Measurements from ENCODE around the gene ODC1.
A peak's percentile ranks its signal among the peaks of the same experiment; 100 is the strongest.

ODC1 gene

GRCh38 chr2:10433264-10433946, 14.7 kb downstream of the ODC1 start:
- DNase-seq = no peak

DNA sequence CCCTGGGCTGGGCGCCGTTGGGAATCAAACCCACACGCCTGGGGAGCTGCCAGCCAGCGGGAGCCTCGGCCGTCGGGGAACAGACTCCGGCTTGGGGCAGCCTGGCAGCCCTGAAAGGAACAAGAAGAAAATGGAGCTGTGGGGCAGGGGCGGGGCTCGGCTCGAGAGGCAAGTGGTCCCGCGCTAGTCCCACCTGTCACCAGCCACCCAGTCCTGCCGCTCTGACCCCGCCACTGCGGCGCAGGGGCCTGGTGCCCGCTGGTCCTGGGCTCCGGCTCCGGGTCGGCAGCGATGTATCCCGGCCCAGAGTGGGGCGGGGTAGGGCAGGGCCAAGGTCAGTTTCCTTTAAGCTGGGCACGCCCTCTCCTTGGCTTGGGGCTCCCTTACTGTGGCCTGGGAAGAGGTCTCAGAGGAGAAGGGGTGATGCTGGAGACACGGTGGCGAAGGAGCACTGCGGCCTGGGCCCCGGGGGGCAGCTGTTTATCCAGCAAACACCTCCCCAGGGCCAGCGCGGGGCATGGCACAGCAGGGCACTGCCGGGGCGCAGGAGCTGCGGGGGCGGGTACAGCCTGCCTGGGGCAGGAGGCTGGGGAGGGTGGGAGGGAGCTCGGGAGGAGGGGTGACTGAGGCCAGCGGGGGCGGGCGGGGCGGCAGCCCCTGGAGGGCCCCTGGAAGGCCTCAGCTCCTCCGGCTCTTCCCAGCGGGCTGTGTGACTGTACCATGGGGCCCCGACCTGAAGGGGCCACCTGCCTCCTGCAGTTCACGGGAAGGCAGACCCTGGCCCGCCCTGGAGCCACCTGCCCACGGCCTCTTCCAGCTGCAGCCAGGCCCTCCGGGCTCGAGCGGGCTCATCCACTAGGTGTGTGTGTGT, 15.6 kb downstream of the ODC1 start:
- DNase-seq = no peak

GRCh38 chr2:10431797-10432196, 16.3 kb downstream of the ODC1 start:
- no peak for DNase-seq

- DNase-seq = no peak
Measured at GRCh38 chr2:10430886-10431622, 17.1 kb downstream of the ODC1 start.

DNA sequence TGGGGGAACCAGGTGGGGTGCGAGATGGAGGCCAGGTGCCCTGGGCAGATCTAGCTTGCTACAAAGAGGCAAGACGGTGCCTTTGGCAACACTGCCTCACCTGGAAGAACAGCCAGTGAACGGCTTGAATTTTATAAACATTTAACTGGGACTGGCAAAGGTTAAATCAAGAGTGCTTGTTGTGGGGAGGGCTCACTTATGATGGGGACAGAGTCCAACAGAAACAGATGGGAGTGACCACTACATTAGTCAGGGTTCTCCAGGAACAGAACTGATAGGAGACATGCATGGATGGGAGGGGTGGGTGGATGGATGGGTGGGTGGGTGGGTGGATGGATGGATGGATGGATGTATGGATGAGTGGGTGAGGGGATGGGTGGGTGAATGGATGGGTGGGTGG, 19.2 kb downstream of the ODC1 start:
- DNase-seq = no peak

DNA sequence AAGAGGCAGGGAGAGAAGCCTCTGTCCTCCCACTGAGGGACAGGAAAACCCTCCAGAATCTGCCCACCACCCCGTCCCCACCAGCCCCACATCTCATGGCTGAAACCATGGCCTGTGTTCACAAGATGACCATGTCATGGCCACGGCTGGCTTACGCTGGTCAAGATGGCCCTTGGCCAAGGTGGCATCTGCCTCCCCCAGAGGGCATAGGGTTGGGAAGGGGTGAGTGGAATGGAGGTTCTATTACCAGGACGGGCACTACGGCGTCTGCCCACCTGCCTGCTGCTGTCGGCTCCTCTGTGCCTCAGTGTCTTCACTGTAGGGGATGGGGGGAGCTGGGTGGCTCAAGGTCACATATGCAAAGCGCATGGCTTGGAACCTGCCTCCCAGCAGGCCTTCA, 19.8 kb downstream of the ODC1 start:
- DNase-seq = no peak

- no peak for DNase-seq
Measured at GRCh38 chr2:10427618-10427949, 20.5 kb downstream of the ODC1 start.

DNA sequence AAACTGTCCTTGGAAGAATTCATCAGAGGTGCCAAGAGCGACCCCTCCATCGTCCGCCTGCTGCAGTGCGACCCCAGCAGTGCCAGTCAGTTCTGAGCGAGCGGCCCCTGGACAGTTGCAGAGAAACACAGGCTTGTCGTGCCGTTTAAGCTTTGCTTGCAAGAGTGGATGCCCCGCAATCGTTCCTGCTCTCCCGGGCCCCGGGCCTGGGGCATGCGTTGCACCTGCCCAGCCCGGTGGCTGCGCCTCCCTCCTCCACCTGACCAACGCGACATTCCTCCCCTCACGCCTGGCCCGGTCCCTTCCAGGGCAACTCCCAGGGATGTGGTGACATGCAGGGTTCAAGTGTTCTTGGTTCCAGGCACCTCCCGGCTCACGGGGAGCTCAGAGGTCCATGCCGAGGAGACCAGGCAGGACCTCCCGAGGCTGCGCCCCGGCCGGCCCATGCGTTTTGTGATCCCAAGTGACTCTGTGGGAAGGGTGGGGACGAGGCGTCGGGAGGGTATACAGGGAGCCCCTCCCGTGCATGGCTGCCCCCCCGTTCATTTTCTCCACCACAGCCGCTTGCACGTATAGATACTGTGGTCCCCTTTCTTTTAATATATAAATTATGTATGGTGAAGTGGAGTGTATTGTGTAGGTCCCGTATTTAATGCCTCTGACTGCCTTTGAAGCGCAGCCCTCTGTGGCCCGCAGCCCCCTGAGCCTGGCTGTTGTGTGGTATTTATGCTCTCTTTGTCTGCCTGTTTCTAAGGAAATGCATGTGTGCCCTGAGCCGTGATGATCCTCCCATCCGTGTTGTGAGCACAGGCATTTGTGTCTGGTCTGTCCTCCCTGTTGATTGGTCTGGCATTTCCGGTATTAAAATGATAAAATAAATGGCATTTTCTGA, 21.2 kb downstream of the ODC1 start:
- DNase-seq = no peak

DNA sequence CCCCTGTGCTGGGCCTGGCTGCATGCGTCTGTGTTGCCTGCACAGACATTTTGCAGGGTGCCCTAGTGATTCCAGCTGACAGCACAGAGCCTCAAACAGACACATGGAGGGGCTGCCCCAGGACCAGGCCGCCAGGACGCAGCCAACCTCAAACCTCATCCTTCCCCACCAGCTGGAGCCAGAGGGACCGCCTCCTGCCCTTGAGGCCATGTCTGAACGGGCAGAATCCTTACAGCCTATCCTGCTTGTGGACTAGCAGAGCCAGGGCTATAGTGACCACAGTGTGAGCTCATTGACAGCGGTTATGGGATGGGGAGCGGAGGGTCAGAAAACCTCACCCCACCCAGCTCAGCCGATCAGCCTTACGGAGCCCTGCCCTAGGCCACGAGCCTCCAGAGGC, 22.4 kb downstream of the ODC1 start:
- DNase-seq = no peak

- no peak for DNase-seq
Measured at GRCh38 chr2:10424916-10425505, 23.1 kb downstream of the ODC1 start.

DNA sequence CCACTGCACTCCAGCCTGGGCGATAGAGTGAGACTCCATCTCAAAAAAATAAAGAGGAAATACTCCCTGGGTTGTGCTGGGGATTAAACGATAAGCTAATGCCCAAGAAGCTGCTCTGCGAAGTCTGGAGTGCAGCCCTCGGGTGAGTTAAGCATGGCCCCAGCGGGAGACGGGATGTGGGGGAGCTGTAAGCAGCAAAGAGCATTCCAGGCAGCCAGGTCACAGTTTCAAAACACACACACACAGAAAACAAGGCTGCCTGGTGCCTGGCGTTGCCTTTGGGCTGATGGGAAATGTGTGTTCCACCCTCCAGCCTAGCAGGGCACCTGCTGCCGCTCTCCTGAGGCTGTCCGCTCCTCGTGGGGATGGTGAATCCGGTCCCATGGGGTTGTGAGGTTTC, 24.1 kb downstream of the ODC1 start:
- DNase-seq = no peak

GRCh38 chr2:10423400-10423774, 24.7 kb downstream of the ODC1 start:
- no peak for DNase-seq

DNA sequence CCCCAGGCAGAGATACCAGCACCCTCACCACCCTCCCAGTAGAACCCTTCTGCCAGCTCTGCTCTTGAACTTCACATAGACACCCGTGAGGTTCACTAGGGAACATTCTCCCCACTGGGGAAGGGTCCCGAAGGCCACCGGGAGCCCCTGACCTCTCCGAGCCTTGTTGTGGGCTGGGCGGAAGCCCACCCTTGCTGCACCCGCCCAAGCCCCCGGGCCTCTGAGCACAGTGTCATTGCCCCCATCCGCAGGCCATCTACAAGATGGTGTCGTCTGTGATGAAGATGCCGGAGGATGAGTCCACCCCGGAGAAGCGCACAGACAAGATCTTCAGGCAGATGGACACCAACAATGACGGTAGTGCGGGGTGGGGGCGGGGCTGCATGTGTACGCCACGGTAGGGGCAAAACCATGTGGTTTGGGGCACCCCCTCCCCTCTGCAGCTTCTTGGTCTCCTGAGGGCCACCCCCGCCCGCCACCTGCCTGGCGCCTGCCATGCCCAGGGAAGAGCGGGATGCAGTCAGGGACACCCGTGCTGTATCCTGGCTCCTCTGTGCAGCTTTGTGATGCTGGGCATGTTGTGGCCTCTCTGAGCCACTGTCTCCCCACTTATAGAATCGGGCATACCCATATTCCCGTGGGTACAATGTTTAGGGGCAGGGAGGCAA, 25.3 kb downstream of the ODC1 start:
- no peak for DNase-seq

DNA sequence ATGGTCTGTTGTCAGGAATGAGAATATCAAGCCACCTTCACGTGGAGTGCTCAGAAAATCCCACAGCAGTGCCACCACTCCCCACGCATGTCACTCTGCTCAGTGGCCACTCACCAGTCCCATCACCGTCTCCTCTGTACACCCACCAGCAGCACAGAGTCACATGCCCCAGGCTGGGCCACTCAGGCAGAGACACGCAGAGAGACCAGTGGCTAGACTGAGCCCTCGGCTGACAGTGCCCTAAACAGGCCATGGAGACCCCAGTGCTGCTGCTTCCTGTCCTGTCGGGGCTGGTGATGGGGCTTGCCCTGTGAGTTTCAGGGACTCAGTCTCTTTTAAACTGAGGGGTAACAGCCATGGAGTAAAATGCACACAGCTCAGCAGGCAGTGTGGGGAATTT, 25.9 kb downstream of the ODC1 start:
- no peak for DNase-seq

DNA sequence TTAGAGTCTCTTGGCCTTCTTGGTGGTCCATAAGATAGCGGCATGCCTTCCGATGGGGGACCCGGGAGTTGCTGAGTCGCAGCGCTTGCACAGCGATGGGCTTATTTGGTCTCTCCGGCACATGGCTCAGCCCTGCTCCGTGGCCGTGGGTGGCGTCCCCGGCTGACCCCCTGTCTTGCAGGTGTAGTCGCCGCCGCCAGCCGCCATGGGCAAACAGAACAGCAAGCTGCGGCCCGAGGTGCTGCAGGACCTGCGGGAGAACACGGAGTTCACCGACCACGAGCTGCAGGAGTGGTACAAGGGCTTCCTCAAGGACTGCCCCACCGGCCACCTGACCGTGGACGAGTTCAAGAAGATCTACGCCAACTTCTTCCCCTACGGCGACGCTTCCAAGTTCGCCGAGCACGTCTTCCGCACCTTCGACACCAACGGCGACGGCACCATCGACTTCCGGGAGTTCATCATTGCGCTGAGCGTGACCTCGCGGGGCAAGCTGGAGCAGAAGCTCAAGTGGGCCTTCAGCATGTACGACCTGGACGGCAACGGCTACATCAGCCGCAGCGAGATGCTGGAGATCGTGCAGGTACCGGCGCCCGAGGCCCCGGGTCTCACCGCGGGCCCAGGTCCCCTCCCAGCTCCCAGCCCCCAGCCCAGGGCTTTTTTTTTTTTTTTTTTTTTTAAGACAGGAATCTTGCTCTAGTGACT, 28.4 kb downstream of the ODC1 start:
- DNase-seq = no peak

DNA sequence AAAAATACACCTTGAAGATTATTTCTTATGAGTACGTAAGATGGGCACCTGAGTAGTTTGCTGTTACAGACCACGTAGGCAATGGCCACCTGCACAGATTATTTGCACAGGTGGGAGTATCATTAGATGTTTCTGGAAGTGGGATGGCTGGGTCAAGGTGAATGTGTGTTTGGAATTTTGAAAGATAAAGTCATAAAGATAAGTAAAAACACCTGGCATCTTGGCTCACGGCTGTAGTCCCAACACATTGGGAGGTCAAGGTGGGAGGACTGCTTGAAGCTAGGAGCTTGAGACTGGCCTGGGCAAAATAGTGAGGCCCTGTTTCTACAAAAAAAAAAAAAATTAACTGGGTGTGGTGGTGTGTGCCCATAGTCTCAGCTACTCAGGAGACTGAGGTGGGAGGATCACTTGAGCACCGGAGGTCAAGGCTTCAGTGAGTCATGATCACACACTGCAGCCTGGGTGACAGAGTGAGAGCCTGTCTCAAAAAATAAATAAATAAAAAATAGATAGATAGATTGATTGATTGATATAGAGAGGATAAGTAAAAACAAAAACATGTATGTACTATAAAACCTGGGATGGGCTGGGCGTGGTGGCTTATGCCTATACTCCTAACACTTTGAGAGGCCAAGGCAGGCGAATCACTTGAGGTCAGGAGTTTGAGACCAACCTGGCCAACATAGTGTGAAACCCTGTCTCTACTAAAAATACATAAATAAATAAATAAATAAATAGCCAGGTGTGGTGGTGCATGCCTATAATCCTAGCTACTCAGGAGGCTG, 30.4 kb downstream of the ODC1 start:
- no peak for DNase-seq

GRCh38 chr2:10415640-10416039, 32.5 kb downstream of the ODC1 start:
- no peak for DNase-seq

DNA sequence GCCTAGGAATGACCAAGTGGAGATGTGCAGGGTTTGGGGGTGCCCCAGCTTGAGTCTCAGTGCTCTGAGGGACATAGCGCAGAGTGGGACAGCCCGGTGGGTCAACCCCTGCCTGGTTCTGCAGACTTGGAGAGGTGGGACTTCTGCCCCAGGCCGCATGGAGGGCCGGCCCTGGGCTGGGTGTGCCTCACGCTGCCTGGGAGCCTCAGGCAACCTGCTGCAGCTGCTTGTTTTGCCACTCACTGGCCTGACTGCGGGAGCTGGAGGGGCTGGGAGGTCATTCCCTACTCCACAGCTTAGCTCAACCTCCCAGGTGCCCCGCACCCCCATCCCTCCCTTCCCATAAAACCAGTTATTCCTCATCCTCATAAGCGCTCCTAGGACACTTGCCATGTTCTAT, 33.1 kb downstream of the ODC1 start:
- no peak for DNase-seq

GRCh38 chr2:10414591-10414990, 33.5 kb downstream of the ODC1 start:
- DNase-seq = peak; percentile 82

DNA sequence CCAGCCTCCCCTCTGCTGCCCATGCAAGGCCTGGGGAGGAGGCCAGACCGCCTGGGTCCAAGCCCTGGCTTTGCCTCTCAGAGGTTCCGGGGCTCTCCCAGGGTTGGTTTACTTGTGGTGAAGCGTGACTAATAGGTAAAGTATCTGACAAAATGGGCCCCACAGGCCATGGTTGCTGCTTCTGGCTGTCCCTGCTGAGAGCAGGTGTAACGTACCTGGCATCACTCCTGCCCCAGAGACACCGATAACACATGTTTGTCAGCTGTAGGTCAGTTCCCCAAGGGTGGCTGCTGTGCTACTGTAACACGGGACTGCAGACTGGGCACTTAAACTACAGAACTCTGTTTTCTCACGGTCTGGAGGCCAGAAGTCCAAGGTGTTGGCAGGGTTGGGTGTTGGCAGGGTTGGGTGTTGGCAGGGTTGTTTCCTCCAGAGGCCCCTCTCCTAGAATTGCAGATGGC, 34.1 kb downstream of the ODC1 start:
- DNase-seq = peak; percentile 33

Data from NCI-H187 treated with DMSO at 0.1 percent for 48 hours (cell line).